H1 (cell line): ENCODE measurements around the gene CD40LG. TPM values are rescaled to one million over a fixed set of nuclear protein-coding genes. Genes with fewer than 3 reads are reported as not detected.
A peak's percentile ranks its signal among the peaks of the same experiment; 100 is the strongest.

Experiments used
- CTCF ChIA-PET: fragments of 300-600 bp; sonication (Branson Sonifier 250); formaldehyde crosslinking; loops from one replicate; lab custom pipeline; 2021; ENCODE audit not compliant: partially characterized antibody; lab: Charles Lee
- POLR2A ChIA-PET: fragments of 300-600 bp; sonication (Branson Sonifier 250); formaldehyde crosslinking; loops from one replicate; lab custom pipeline; 2021; ENCODE audit warnings: inconsistent platforms; ENCODE audit not compliant: partially characterized antibody; lab: Charles Lee
- DNase-seq, 2 experiments: peaks; one replicate each; pipeline versions ENCODE4 v3.0.0 to v3.0.0-alpha.2; 2010 to 2022; ENCODE audit warnings: low spot score in 2 of 2, low read depth in 1 of 2, mixed read lengths in 1 of 2
- FAIRE-seq: peaks from 2 replicates; lab custom pipeline; 2011; peaks lifted over from hg19 to GRCh38; lab: Jason Lieb, UNC
- H2AFZ ChIP-seq: 2 replicates; pipeline ENCODE4 v1.8.1; 2012; ENCODE audit warnings: low read length, inconsistent platforms
- H2AK5ac ChIP-seq: 2 replicates; pipeline ENCODE4 v1.6.1; 2013; ENCODE audit warnings: low read depth, low read length
- H2BK120ac ChIP-seq: replicated peaks from 2 replicates; pipeline ENCODE3; 2013; ENCODE audit warnings: low read depth, low read length, inconsistent platforms
- H2BK12ac ChIP-seq: 2 replicates; pipeline ENCODE4 v1.6.1; 2013; ENCODE audit warnings: low read depth, low read length
- H2BK15ac ChIP-seq: 2 replicates; pipeline ENCODE4 v1.6.1; 2013; ENCODE audit warnings: low read length
- H2BK20ac ChIP-seq: 2 replicates; pipeline ENCODE4 v1.6.1; 2013; ENCODE audit warnings: low read length
- H2BK5ac ChIP-seq: 2 replicates; pipeline ENCODE4 v1.6.1; 2013; ENCODE audit warnings: low read depth, low read length
- H3K14ac ChIP-seq: 2 replicates; pipeline ENCODE4 v1.6.1; 2013; ENCODE audit warnings: inconsistent platforms; ENCODE audit not compliant: insufficient read length
- H3K18ac ChIP-seq: 2 replicates; pipeline ENCODE4 v1.6.1; 2013; ENCODE audit warnings: low read length; ENCODE audit errors: extremely low read depth
- H3K23ac ChIP-seq: 2 replicates; pipeline ENCODE4 v1.6.1; 2013; ENCODE audit warnings: inconsistent platforms; ENCODE audit not compliant: insufficient read length
- H3K23me2 ChIP-seq: 2 replicates; pipeline ENCODE4 v1.6.1; 2013; ENCODE audit warnings: low read depth, low read length
- H3K27ac ChIP-seq: 2 replicates; pipeline ENCODE4 v1.6.1; 2011; ENCODE audit warnings: low read depth, low read length, inconsistent platforms
- H3K27me3 ChIP-seq, 4 experiments: replicated peaks in 1 of 4; 1 replicate in 1 of 4; 2 replicates in 3 of 4; pipeline versions ENCODE4 v1.6.1 to v1.8.1; 2011 to 2013; ENCODE audit warnings: low read length in 3 of 4, mild to moderate bottlenecking in 3 of 4, inconsistent platforms in 2 of 4, mixed read lengths in 2 of 4, moderate library complexity in 1 of 4; ENCODE audit not compliant: control insufficient read depth in 3 of 4, insufficient read depth in 3 of 4; ENCODE audit errors: extremely low read depth in 1 of 4
- H3K36me3 ChIP-seq, 4 experiments: 2 replicates each; pipeline versions ENCODE4 v1.6.1 to v1.8.1; 2011 to 2013; ENCODE audit warnings: mild to moderate bottlenecking in 4 of 4, low read length in 3 of 4, moderate library complexity in 2 of 4, control low read depth in 1 of 4, inconsistent platforms in 1 of 4; ENCODE audit not compliant: insufficient read depth in 4 of 4, control insufficient read depth in 2 of 4
- H3K4ac ChIP-seq: replicated peaks from 2 replicates; pipeline ENCODE3; 2013; ENCODE audit warnings: low read length, low read depth, mixed read lengths, inconsistent platforms; ENCODE audit not compliant: insufficient read length
- H3K4me1 ChIP-seq, 4 experiments: replicated peaks in 1 of 4; 1 replicate in 1 of 4; 2 replicates in 3 of 4; pipeline versions ENCODE4 v1.6.1 to v1.8.1; 2011 to 2013; ENCODE audit warnings: low read length in 3 of 4, inconsistent platforms in 2 of 4, mixed read lengths in 1 of 4; ENCODE audit not compliant: insufficient read depth in 4 of 4, control insufficient read depth in 3 of 4
- H3K4me2 ChIP-seq, 2 experiments: 2 replicates each; pipeline versions ENCODE4 v1.6.1 to v1.8.1; 2011 to 2013; ENCODE audit warnings: low read depth in 2 of 2, low read length in 2 of 2, control low read depth in 1 of 2, inconsistent platforms in 1 of 2, mild to moderate bottlenecking in 1 of 2; ENCODE audit not compliant: insufficient read depth in 1 of 2
- H3K4me3 ChIP-seq, 4 experiments: fragments of 200-600, 300-600 bp in 1 of 4; sonication (generic), shearing (Covaris generic), sonication (Bioruptor Twin) in 1 of 4; 2 replicates each; pipeline versions ENCODE4 v1.5.1 to v1.8.1; 2011 to 2016; ENCODE audit warnings: low read length in 4 of 4, low read depth in 3 of 4, control low read depth in 2 of 4, inconsistent platforms in 2 of 4, mild to moderate bottlenecking in 2 of 4, mixed read lengths in 1 of 4, moderate library complexity in 1 of 4; ENCODE audit not compliant: insufficient read depth in 2 of 4; ENCODE audit errors: extremely low read depth in 1 of 4
- H3K56ac ChIP-seq: replicated peaks from 2 replicates; pipeline ENCODE3; 2013; ENCODE audit warnings: low read depth, mild to moderate bottlenecking, mixed read lengths, low read length, inconsistent platforms; ENCODE audit not compliant: insufficient read length
- H3K79me1 ChIP-seq: 2 replicates; pipeline ENCODE4 v1.6.1; 2013; ENCODE audit warnings: low read depth, low read length, control low read depth
- H3K79me2 ChIP-seq, 2 experiments: 2 replicates each; pipeline versions ENCODE4 v1.6.1 to v1.8.1; 2012 to 2013; ENCODE audit warnings: low read length in 2 of 2, mild to moderate bottlenecking in 2 of 2, inconsistent platforms in 1 of 2; ENCODE audit not compliant: insufficient read depth in 2 of 2, control insufficient read depth in 1 of 2
- H3K9ac ChIP-seq, 4 experiments: replicated peaks in 1 of 4; 1 replicate in 1 of 4; 2 replicates in 3 of 4; pipeline versions ENCODE4 v1.6.1 to v1.8.1; 2011 to 2013; ENCODE audit warnings: low read depth in 3 of 4, low read length in 3 of 4, control low read depth in 2 of 4, mild to moderate bottlenecking in 2 of 4, moderate library complexity in 2 of 4, inconsistent platforms in 1 of 4; ENCODE audit errors: extremely low read depth in 1 of 4
- H3K9me3 ChIP-seq, 2 experiments: 2 replicates each; pipeline versions ENCODE4 v1.6.1 to v1.8.1; 2012 to 2013; ENCODE audit warnings: mild to moderate bottlenecking in 2 of 2, moderate library complexity in 2 of 2, control low read depth in 1 of 2, inconsistent platforms in 1 of 2, low read depth in 1 of 2, low read length in 1 of 2, mixed read lengths in 1 of 2; ENCODE audit not compliant: insufficient read depth in 2 of 2
- H4K20me1 ChIP-seq, 2 experiments: replicated peaks in 1 of 2; 2 replicates each; pipeline versions ENCODE3 to v1.8.1; 2011 to 2013; ENCODE audit warnings: inconsistent platforms in 2 of 2, low read length in 2 of 2, mild to moderate bottlenecking in 1 of 2; ENCODE audit not compliant: insufficient read depth in 2 of 2, control insufficient read depth in 1 of 2
- H4K5ac ChIP-seq: 2 replicates; pipeline ENCODE4 v1.6.1; 2013; ENCODE audit warnings: low read length, low read depth, mixed read lengths, inconsistent platforms; ENCODE audit not compliant: insufficient read length
- H4K8ac ChIP-seq: 2 replicates; pipeline ENCODE4 v1.8.0; 2013; ENCODE audit warnings: mild to moderate bottlenecking, moderate library complexity, low read length, inconsistent platforms; ENCODE audit not compliant: insufficient read depth; ENCODE audit errors: extremely low read depth
- H4K91ac ChIP-seq: replicated peaks from 2 replicates; pipeline ENCODE3; 2013; ENCODE audit warnings: low read length, mixed read lengths, inconsistent platforms; ENCODE audit not compliant: insufficient read length
- CREB1 ChIP-seq: IDR thresholded peaks from 2 replicates; pipeline ENCODE4 v1.6.1; 2012; ENCODE audit warnings: inconsistent platforms
- CTBP2 ChIP-seq: IDR thresholded peaks from 2 replicates; pipeline ENCODE4 v1.7.0; 2011; ENCODE audit warnings: borderline replicate concordance, mild to moderate bottlenecking, moderate library complexity, mixed read lengths, low read length; ENCODE audit not compliant: insufficient read depth, insufficient read length
- GTF2F1 ChIP-seq: IDR thresholded peaks from 2 replicates; pipeline ENCODE4 v1.6.1; 2012; ENCODE audit warnings: low read depth, low read length, improper control_type of control experiment, borderline replicate concordance
- NANOG ChIP-seq: IDR thresholded peaks from 2 replicates; pipeline ENCODE4 v1.6.1; 2011; ENCODE audit warnings: low read length, low read depth, mild to moderate bottlenecking, inconsistent platforms; ENCODE audit not compliant: insufficient read depth, poor library complexity, severe bottlenecking
- SIN3A ChIP-seq, 2 experiments: IDR thresholded peaks in 1 of 2; conservative IDR thresholded peaks in 1 of 2; 2 replicates each; pipeline ENCODE4 v1.6.1; 2011 to 2012; ENCODE audit warnings: low read length in 2 of 2, improper control_type of control experiment in 1 of 2, low read depth in 1 of 2, mild to moderate bottlenecking in 1 of 2
- TCF12 ChIP-seq: IDR thresholded peaks from 2 replicates; pipeline ENCODE4 v1.6.1; 2011; ENCODE audit warnings: low read depth, mild to moderate bottlenecking, low read length
- TEAD4 ChIP-seq: IDR thresholded peaks from 2 replicates; pipeline ENCODE4 v1.6.1; 2012; ENCODE audit warnings: low read depth, low read length, inconsistent platforms, mixed read lengths
- WGBS, 2 experiments: shearing (Covaris generic) in 1 of 2; methylation state at CpG; one replicate each; pipeline versions ENCODE4 v1.1.6 to v1.1.7; 2013 to 2015; ENCODE audit warnings: low lambda C conversion rate in 2 of 2, mixed read lengths in 2 of 2, inconsistent platforms in 1 of 2, low coverage in 1 of 2, missing lambda C conversion rate in 1 of 2; ENCODE audit not compliant: insufficient replicate concordance in 2 of 2, insufficient coverage in 1 of 2, insufficient read length in 1 of 2; ENCODE audit errors: extremely low coverage in 1 of 2, missing lambda C conversion rate in 1 of 2; 5-methylcytosine and 5-hydroxymethylcytosine counted together
- polyA plus RNA-seq, 7 experiments: library from polyadenylated mRNA; depleted of rRNA in 3 of 7; stranded (reverse) in 5 of 7; unstranded in 2 of 7; fragments of >200 nt in 5 of 7; fragments of 200-250 nt in 2 of 7; gene quantifications; 1 replicate in 5 of 7; 2 replicates in 1 of 7; 4 replicates in 1 of 7; pipeline versions ENCODE4 v1.2.1 to v1.2.3, GENCODE V29; 2011 to 2013; ENCODE audit warnings: missing spikeins in 2 of 7, mixed read lengths in 2 of 7
- total RNA-seq: library from RNA; stranded (reverse); fragmentation: NEBNext Ultra II Directional; extraction: Animal tissue kit (Norgen Biotek cat#: 25700); gene quantifications from 2 replicates; pipeline ENCODE4 v1.2.1, GENCODE V29; 2021

The CD40LG gene
- total and polyA plus RNA-seq, 2 of the 8 experiments (the other 6 are each of a cell fraction or from before 2014, with no cell fraction given), result not detected

GRCh38 chrX:136629084-136629750, 18.7 kb upstream of the CD40LG start:
- Histone ChIP-seq H4K91ac (no peak overlapping the region), H3K27me3 (no peaks in the 10 kb centered on the region), H2AK5ac (no peak overlapping the region), H4K5ac (no peak overlapping the region), H4K20me1 (no peaks in the 10 kb centered on the region), H3K79me2 (no peaks in the 10 kb centered on the region), H3K4ac (no peak overlapping the region), H2BK5ac (no peak overlapping the region), H3K14ac (no peak overlapping the region), H3K18ac (no peak overlapping the region), H3K4me1 (no peaks in the 10 kb centered on the region), H3K56ac (no peak overlapping the region), H2AFZ (no peak overlapping the region), H3K4me2 (no peak overlapping the region), H3K79me1 (no peaks in the 10 kb centered on the region), H3K9me3 (no peaks in the 10 kb centered on the region), H4K8ac (no peak overlapping the region), H3K4me3 (no peak overlapping the region), H2BK120ac (no peak overlapping the region), H3K23me2 (no peaks in the 10 kb centered on the region), H2BK20ac (no peak overlapping the region), H3K27ac (no peak overlapping the region), H3K23ac (no peak overlapping the region), H3K36me3 (no peaks in the 10 kb centered on the region), H2BK12ac (no peak overlapping the region), H3K9ac (no peak overlapping the region), H2BK15ac (no peak overlapping the region)
- TF ChIP-seq NANOG (no peak), CREB1 (no peak), TEAD4 (no peak), SIN3A (conservative IDR thresholded peaks at IDR 0.05 in 1 of 2, IDR thresholded peaks at IDR 0.05 in 1 of 2; ENCODE audit: low read depth in 1 of 2, low read length in 2 of 2) (no peak), CTBP2 (no peak), GTF2F1 (no peak), TCF12 (no peak)
- 87% methylated on average over 6 of the region's 6 CpGs; no CpG with 5 or more reads in 1 of the 2 experiments for WGBS, 2 experiments
- no peak for DNase-seq
- CTCF ChIA-PET, result no interaction called here
- POLR2A ChIA-PET, result no interaction called here
- peak; percentile 58 for FAIRE-seq
